Measurements from ENCODE around the gene FBLN2. TPM values are rescaled to one million over a fixed set of nuclear protein-coding genes. Genes with fewer than 3 reads are reported as not detected.

FBLN2 gene
- total and polyA plus RNA-seq, 2 of the 4 experiments (the other 2 are of a cell fraction), result 11.8 to 60.8 TPM

DNA sequence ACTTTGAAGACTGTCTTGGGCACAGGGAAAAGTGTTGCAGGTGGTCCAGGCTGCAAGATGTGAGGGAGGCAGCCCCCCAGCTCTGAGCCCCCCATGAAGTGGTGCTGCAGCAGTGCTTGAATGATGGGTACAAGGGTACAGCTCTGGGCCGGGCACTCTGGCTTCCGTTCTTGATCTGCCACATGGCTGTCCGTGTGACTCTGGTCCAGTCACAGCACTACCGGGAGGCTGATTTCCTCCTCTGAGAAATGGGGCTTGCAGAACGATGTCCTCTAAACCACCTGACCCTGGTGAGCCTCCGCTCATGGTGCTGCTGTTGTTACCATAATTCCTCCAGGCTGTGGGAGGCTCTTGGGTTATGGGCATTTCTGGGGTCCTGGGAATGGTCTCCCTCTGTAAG is 75.1 kb downstream of the FBLN2 start:
- no CpG with 5 or more reads among the region's 6 CpGs for WGBS, 2 experiments (ENCODE audit: extremely low coverage in 2 of 2, insufficient read length in 1 of 2)
- ATAC-seq (ENCODE audit: low read depth) (no peak), DNase-seq (no peak)
- H3K79me1 ChIP-seq (ENCODE audit: low read depth in 1 of 2, low read length in 2 of 2), result no peaks in the 10 kb centered on the region
- H4K8ac ChIP-seq (ENCODE audit: low read depth in 2 of 2, low read length in 2 of 2), result no peak overlapping the region
- no peak overlapping the region for H4K5ac ChIP-seq (ENCODE audit: low read depth, low read length)
- H3K14ac ChIP-seq (replicated peaks; ENCODE audit: low read depth, low read length), result no peak overlapping the region
- H3K4me1 ChIP-seq (ENCODE audit: control insufficient read depth, insufficient read depth, low read length), result no peaks in the 10 kb centered on the region
- dilution Hi-C loops (cut with HindIII; ENCODE audit: low sequenced_read_pairs, unreplicated experiment) (no loop called here), intact Hi-C loops (cut with micrococcal nuclease) (no loop called here), in situ Hi-C loops (cut with MboI; ENCODE audit: low sequenced_read_pairs) (no loop called here)
- H2BK15ac ChIP-seq (ENCODE audit: low read depth, low read length), result no peak overlapping the region
- no peak overlapping the region for H3K4me3 ChIP-seq (ENCODE audit: insufficient read depth, low read depth, low read length)
- H3K9me1 ChIP-seq (ENCODE audit: insufficient read depth, low read length), result no peaks in the 10 kb centered on the region
- H4K20me1 ChIP-seq (ENCODE audit: insufficient read depth, low read length), result no peaks in the 10 kb centered on the region
- H3K4ac ChIP-seq (ENCODE audit: low read depth, low read length), result no peak overlapping the region
- no peak overlapping the region for H3K9ac ChIP-seq (ENCODE audit: low read depth, low read length)
- no peak overlapping the region for H3K27ac ChIP-seq (ENCODE audit: insufficient read depth, low read length)
- H3K56ac ChIP-seq (ENCODE audit: extremely low read depth, insufficient read depth, low read length), result no peak overlapping the region
- H2BK20ac ChIP-seq (ENCODE audit: low read depth, low read length), result no peak overlapping the region
- H2AK5ac ChIP-seq (ENCODE audit: low read depth, low read length), result no peak overlapping the region
- no peak overlapping the region for H4K91ac ChIP-seq (ENCODE audit: insufficient read depth, low read depth, low read length)
- no peak overlapping the region for H2AK9ac ChIP-seq (replicated peaks; ENCODE audit: low read depth, low read length, poor library complexity)
- no peak overlapping the region for H2BK120ac ChIP-seq (ENCODE audit: low read depth, low read length)
- H3K4me2 ChIP-seq (ENCODE audit: low read depth, low read length), result no peak overlapping the region
- no peak overlapping the region for H3K23ac ChIP-seq (ENCODE audit: low read depth, low read length)
- POLR2A ChIA-PET (ENCODE audit: unreplicated experiment), result no interaction called here
- CTCF ChIA-PET, result no interaction called here
- TF ChIP-seq POLR2A (IDR thresholded peaks at IDR 0.05; ENCODE audit: low read depth, low read length) (no peak), RAD21 (IDR thresholded peaks at IDR 0.05; ENCODE audit: low read length) (no peak), NFE2L2 (IDR thresholded peaks at IDR 0.05; ENCODE audit: low read depth, low read length) (no peak), BHLHE40 (IDR thresholded peaks at IDR 0.05; ENCODE audit: low read depth, low read length) (no peak), SMC3 (IDR thresholded peaks at IDR 0.05; ENCODE audit: low read depth, low read length) (no peak), FOS (IDR thresholded peaks at IDR 0.05; ENCODE audit: low read depth, low read length) (no peak), CEBPB (IDR thresholded peaks at IDR 0.05; ENCODE audit: low read depth, low read length) (no peak), CTCF (conservative IDR thresholded peaks at IDR 0.05; ENCODE audit: low read depth, low read length) (no peak), MAZ (IDR thresholded peaks at IDR 0.05; ENCODE audit: borderline replicate concordance, low read depth, low read length) (no peak), CHD1 (IDR thresholded peaks at IDR 0.05; ENCODE audit: low read depth, low read length) (no peak), MXI1 (IDR thresholded peaks at IDR 0.05; ENCODE audit: borderline replicate concordance, low read depth, low read length) (no peak)
- TF ChIP-seq, protein P1, sequence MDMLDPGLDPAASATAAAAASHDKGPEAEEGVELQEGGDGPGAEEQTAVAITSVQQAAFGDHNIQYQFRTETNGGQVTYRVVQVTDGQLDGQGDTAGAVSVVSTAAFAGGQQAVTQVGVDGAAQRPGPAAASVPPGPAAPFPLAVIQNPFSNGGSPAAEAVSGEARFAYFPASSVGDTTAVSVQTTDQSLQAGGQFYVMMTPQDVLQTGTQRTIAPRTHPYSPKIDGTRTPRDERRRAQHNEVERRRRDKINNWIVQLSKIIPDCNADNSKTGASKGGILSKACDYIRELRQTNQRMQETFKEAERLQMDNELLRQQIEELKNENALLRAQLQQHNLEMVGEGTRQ (IDR thresholded peaks at IDR 0.05; ENCODE audit: low read depth, low read length), result no peak
- no peaks in the 10 kb centered on the region for H3K27me3 ChIP-seq (ENCODE audit: control insufficient read depth, insufficient read depth, low read length)
- no peaks in the 10 kb centered on the region for H3K9me3 ChIP-seq (ENCODE audit: control insufficient read depth, insufficient read depth, low read length)
- no peak overlapping the region for H3K18ac ChIP-seq (ENCODE audit: low read depth, low read length)
- no peak overlapping the region for H2BK5ac ChIP-seq (ENCODE audit: low read depth, low read length, poor library complexity, severe bottlenecking)
- H3K36me3 ChIP-seq (ENCODE audit: control insufficient read depth, insufficient read depth, low read length), result no peaks in the 10 kb centered on the region
- no TSS peak for BruUV-seq (replicated peaks)
- no peak overlapping the region for H2AFZ ChIP-seq (replicated peaks; ENCODE audit: low read length, poor library complexity)

All from IMR-90 (cell line).